HG02759 (cell line): Measurements from ENCODE around the gene STOX2.

Experiments used
- ATAC-seq: cut with Tn5 transposase; IDR thresholded peaks from one replicate; pipeline ENCODE4 v1.9.1; 2021; ENCODE audit warnings: mild to moderate bottlenecking, moderate library complexity; ENCODE audit not compliant: unreplicated experiment

STOX2 gene

DNA sequence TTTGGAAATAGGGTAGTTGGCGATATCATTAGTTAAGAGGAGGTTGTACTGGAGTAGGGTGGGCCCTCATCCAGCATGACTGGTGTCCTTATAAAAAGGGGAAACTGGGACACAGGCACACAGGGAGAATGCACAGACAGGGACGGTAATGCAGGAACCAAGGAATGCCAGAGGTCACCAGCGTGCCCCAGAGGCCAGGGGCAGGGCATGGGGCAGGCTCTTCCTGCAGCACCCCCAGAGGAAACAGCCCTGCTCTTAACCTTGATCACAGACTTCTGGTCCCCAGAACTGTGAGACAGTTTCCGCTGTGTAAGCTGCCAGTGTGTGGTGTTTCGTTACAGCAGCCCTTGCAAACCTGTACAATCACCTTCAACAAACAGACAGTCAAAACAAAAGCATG, 15.9 kb upstream of the STOX2 start:
- no peak for ATAC-seq

- no peak for ATAC-seq
Measured at GRCh38 chr4:183897193-183897592, 7.9 kb upstream of the STOX2 start.

DNA sequence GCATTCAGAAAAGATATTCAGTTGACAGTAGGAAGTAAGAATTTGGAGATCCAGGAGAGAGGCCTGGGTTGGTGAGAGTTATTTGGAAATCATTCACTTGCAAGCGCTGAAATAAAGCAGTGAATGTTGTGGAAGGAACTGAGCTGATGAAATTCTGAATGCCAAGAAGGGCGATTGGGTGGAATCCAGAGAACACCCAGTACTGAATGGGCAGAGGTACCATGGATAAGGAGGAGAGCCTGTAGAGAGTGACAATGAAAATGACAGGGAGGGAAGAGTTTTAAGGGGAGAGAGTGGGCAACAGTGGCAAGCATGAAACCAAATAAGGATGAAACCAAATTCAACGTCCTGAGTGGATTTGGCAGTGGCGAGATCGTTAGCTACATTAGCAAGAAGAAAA, 6.7 kb upstream of the STOX2 start:
- ATAC-seq = no peak

DNA sequence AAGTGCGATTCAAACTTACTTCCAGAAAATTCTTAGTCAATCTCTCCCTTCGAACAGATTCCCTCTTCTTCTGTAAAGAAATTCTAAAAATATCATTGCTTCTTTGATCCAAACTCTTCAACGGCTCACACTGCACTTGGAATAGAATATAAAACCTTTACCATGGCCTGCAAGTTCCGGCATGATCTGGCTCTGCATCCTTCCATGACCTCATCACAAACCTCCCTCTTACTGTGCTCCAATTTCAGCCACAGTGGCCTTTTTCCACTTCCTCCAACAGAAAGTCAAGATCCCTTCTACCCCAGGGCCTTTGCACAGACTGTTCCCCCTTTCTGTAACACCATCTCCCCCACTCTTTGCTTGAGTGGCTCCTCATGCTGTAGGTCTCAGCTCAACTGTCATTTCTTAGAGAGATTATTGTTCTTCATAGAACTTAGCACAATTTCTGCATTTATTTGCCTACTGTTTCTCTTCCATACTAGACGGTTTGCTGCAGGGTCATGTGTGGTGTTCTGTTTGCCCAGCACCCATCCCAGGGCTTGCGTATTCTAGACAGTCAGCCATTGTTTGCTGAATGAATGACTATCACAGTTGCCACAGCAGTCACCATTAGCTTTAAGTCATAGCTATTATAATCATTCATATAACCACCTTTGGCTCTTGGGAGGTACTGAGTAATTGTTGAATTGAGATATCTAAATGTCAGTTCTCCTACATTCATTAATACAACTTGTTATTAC, 1.9 kb upstream of the STOX2 start:
- no peak for ATAC-seq

DNA sequence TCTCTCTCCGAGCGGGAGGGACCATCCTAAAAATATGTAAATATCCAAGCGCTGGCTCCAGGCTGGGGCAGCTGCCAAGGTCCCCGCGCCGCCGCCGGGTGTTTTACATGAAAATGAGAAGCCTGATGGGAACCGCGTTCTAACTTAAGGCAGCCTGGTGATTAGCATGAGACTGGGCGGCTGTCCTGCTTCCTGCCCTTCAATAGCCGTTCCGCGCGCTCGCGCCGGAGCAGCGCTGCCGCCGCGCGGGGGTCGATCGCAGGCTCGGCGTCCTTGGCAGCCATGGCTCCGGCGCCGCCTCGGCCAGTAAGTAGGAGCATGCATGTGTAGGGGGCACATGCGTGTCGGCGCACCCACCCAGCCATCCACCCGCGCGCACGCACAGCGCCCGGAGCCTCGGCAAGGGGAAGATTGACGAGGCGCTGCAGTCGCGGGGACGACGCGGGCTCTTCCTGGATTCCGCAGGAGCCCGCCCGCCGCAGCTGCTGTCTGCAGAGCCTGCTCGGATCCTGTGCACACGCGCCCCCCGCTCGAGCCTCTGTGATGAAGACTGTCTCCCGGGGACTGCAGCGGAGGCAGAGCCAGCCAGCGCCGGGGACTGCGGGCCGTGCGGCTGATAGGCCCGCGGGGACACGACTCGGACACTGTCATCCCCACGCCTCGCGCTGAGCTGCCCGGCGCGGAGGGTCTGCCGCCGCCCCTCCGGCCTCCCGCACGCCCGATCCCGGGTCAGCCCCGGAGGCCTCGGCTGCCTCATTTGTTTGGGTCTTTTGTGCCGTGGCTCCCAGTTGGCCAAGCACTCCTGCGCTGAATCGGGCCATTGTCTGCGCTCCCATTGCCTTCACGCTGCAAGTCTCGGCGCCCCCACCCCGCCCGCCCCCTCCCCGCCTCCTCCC, 734 bp downstream of the STOX2 start:
- ATAC-seq = no peak

- ATAC-seq = no peak
Measured at GRCh38 chr4:183906489-183906738, 1.3 kb downstream of the STOX2 start.

DNA sequence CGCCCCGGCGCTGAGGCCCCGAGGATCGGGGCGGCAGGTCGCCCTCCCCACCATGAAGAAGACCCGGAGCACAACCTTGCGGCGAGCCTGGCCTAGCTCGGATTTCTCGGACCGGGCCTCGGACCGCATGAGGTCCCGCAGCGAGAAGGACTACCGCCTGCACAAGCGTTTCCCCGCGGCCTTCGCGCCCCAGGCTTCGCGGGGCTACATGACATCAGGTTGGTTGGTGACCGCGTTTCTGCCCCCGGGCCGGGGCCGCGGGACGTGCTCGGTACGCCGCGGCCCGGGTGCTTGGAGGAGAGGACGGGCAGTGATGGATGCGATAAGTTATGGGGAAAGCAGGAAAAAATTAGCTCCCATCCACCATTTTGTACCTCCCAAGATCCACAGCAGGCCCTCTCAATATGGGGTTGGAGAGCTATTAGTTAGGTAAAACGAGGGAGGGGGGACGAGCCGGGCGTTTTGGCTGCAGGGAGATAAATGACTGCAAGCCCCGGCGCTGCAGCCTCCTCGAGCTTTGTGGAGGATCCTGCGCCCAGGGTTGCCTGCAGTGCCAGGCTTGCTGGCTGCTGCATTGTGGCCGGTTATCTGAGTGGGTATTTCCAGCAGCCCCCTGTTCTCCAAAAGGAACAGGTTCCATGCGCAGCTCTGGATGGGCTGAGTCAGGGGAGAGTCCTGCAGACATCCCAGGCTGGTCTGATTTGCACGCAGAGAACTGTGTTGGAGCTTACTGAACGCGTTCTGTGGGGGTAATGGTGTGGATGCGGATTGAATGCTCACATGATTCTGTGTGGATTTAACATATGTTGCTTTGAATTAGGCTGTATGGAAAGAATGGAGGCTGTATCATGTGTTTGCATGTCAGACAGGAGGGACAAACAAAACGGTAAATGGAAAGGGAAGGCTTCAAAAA, 1.9 kb downstream of the STOX2 start:
- no peak for ATAC-seq

GRCh38 chr4:183907871-183908683, 3.0 kb downstream of the STOX2 start:
- no peak for ATAC-seq

- ATAC-seq = no peak
Measured at GRCh38 chr4:183909187-183909586, 4.1 kb downstream of the STOX2 start.

DNA sequence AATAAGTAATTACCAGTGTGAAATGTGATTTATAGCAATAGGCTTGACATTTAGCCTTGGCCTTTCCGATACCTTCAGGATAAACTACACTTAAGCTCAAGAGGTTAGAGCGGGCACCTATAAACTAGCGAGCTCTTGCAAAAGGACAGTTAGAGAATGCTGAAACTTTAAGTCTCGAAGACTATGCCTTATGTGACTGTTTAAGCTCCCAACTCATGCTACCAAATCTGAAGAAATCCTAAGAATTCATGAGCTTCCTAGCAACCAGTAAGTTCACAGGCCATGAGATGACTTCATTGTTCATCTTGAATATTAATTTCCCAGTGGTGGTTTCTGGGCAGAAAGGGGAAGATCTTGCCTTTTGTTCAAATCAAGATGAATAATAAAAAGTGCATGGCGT, 4.7 kb downstream of the STOX2 start:
- ATAC-seq = no peak

DNA sequence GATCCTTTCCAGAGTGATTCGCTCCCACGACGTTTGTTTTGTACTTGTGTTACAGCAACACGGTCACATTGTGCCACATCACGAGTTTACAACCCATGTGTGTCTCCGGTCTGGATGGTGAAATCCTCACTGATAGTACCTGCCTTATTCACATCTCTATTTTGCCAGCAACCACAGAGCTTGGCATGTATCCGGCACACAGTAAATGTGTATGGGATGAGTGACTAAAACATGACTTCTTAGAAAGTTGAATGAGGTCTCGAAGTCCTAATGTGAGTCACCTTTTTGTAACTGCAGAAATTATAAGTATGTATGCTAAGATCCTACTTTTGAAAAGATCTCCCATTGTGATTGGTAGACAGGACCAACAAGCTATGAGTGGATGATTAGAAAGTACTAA, 7.5 kb downstream of the STOX2 start:
- ATAC-seq = no peak

GRCh38 chr4:183915976-183916375, 10.9 kb downstream of the STOX2 start:
- no peak for ATAC-seq

DNA sequence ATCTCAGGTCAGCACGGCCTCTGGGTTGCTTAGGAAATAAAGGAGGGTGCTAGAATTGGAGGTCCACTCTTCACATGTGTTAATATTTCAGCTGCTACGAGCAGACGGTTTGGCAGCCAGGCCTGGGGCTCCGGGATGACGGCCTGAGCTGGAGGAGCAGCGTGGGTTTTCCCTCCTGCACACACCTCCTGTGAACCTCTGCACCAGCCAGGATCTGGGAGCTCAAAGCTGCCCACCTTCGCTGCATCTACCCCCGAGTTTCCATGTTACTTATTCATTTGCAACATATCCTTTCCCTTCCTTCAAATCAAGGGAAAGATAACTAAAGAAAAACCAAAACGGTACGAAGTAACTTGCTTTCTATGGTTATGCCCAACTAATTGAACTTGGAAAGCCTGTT, 13.6 kb downstream of the STOX2 start:
- ATAC-seq = no peak

DNA sequence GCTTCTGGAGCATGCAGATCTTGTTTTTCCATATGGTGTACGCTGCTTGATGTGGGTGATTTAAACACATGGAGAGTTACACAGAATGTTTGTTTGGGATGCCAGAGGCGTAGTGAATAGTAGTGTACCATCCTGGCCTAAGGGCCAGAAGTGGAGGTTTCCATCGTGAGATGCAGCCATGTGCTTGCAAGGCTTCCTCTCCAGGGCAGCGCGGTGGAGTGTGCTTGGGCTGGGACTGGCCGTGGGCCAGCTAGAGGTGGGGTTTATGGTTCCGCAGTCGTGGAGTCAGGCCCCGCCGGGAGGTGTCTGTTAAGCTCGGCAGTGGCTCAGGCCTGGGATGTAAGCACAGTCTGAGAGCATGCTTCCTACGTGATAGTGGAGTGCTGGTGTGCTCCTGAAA, 14.0 kb downstream of the STOX2 start:
- ATAC-seq = no peak

- no peak for ATAC-seq
Measured at GRCh38 chr4:183920512-183920911, 15.4 kb downstream of the STOX2 start.

DNA sequence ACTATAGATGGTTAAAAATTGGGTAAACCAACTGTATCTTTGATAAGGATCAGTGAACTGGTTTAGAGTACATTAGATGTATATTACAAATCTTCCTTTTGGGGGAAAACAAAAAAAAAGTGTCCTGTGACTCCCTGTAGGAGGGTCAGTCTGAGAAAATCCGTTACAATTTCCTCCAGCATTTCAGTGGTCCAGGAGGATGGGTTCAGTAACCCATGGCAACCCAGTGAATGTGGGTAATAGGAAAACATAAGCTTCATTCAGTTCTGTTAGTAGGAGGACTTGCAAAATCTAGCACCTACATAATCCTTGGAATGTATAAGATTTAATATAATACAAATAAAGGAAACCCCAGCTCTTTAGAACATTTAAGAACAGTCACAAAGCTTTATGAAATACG, 16.2 kb downstream of the STOX2 start:
- ATAC-seq = no peak

GRCh38 chr4:183924362-183925044, 19.4 kb downstream of the STOX2 start:
- ATAC-seq = no peak

- ATAC-seq = no peak
Measured at GRCh38 chr4:183926950-183927349, 21.8 kb downstream of the STOX2 start.

GRCh38 chr4:183932576-183932975, 27.5 kb downstream of the STOX2 start:
- no peak for ATAC-seq

GRCh38 chr4:183934761-183935160, 29.7 kb downstream of the STOX2 start:
- ATAC-seq = no peak
